HepG2 (cell line): ENCODE results near the gene STON1. TPM values are rescaled to one million over a fixed set of nuclear protein-coding genes. Genes with fewer than 3 reads are reported as not detected.
A peak's percentile ranks its signal among the peaks of the same experiment; 100 is the strongest.

ENCODE experiments used
- ATM ChIP-seq: fragments of 450-650 bp; IDR thresholded peaks from 2 replicates; pipeline ENCODE4 v1.7.1; 2017; ENCODE audit warnings: mild to moderate bottlenecking, borderline replicate concordance
- EED ChIP-seq: sonication (generic); formaldehyde crosslinking; IDR thresholded peaks from 2 replicates; pipeline ENCODE4 v1.5.0; 2020; ENCODE audit warnings: mild to moderate bottlenecking, missing genetic modification reagents
- HIVEP1 ChIP-seq: sonication (generic); formaldehyde crosslinking; IDR thresholded peaks from 2 replicates; pipeline ENCODE4 v1.4.0; 2020; ENCODE audit warnings: mild to moderate bottlenecking, missing genetic modification reagents
- ISL2 ChIP-seq: sonication (generic); formaldehyde crosslinking; IDR thresholded peaks from 2 replicates; pipeline ENCODE4 v1.5.0; 2020; ENCODE audit warnings: missing genetic modification reagents
- NFATC3 ChIP-seq: sonication (generic); formaldehyde crosslinking; IDR thresholded peaks from 2 replicates; pipeline ENCODE4 v1.5.1; 2020; ENCODE audit warnings: mild to moderate bottlenecking, missing genetic modification reagents
- NR2F2 ChIP-seq: IDR thresholded peaks from 2 replicates; pipeline ENCODE4 v1.6.1; 2012; ENCODE audit warnings: low read depth, inconsistent platforms, borderline replicate concordance
- TBX2 ChIP-seq: sonication (generic); formaldehyde crosslinking; IDR thresholded peaks from 2 replicates; pipeline ENCODE4 v1.5.0; 2020; ENCODE audit warnings: missing genetic modification reagents, mild to moderate bottlenecking, borderline replicate concordance
- XRCC5 ChIP-seq: fragments of 200-400 bp; formaldehyde crosslinking; optimal IDR thresholded peaks from 2 replicates; pipeline ENCODE3; 2017; ENCODE audit warnings: mild to moderate bottlenecking, low read length
- ZBTB14 ChIP-seq: sonication (generic); formaldehyde crosslinking; IDR thresholded peaks from 2 replicates; pipeline ENCODE4 v1.4.0; 2020; ENCODE audit warnings: missing genetic modification reagents
- ZBTB25 ChIP-seq: IDR thresholded peaks from 2 replicates; pipeline ENCODE4 v1.6.1; 2018; ENCODE audit warnings: missing genetic modification reagents
- ZFX ChIP-seq: sonication (generic); formaldehyde crosslinking; IDR thresholded peaks from 2 replicates; pipeline ENCODE4 v1.4.0; 2020; ENCODE audit warnings: mild to moderate bottlenecking, low read depth, missing genetic modification reagents, moderate library complexity
- ZFY ChIP-seq: sonication (generic); formaldehyde crosslinking; IDR thresholded peaks from 2 replicates; pipeline ENCODE4 v1.4.0; 2020; ENCODE audit warnings: missing genetic modification reagents
- ZKSCAN5 ChIP-seq: sonication (generic); formaldehyde crosslinking; IDR thresholded peaks from 2 replicates; pipeline ENCODE4 v1.5.1; 2020; ENCODE audit warnings: mild to moderate bottlenecking, missing genetic modification reagents
- ZMAT5 ChIP-seq: sonication (generic); formaldehyde crosslinking; IDR thresholded peaks from 2 replicates; pipeline ENCODE4 v1.5.0; 2020; ENCODE audit warnings: mild to moderate bottlenecking, low read depth, missing genetic modification reagents, borderline replicate concordance
- ZNF274 ChIP-seq: sonication (generic); formaldehyde crosslinking; IDR thresholded peaks from 2 replicates; pipeline ENCODE4 v1.5.1; 2020; ENCODE audit warnings: mild to moderate bottlenecking, missing genetic modification reagents
- ZNF354B ChIP-seq: sonication (generic); formaldehyde crosslinking; IDR thresholded peaks from 2 replicates; pipeline ENCODE4 v1.8.0; 2022; ENCODE audit warnings: mild to moderate bottlenecking, missing genetic modification reagents
- ZNF414 ChIP-seq: sonication (generic); formaldehyde crosslinking; IDR thresholded peaks from 2 replicates; pipeline ENCODE4 v1.5.0; 2020; ENCODE audit warnings: missing genetic modification reagents
- ZNF547 ChIP-seq: sonication (generic); formaldehyde crosslinking; IDR thresholded peaks from 2 replicates; pipeline ENCODE4 v1.5.1; 2020; ENCODE audit warnings: mild to moderate bottlenecking, missing genetic modification reagents
- ZNF672 ChIP-seq: sonication (generic); formaldehyde crosslinking; IDR thresholded peaks from 2 replicates; pipeline ENCODE4 v1.8.1; 2022; ENCODE audit warnings: missing genetic modification reagents
- ZNF737 ChIP-seq: sonication (generic); formaldehyde crosslinking; IDR thresholded peaks from 2 replicates; pipeline ENCODE4 v1.5.0; 2020; ENCODE audit warnings: missing genetic modification reagents, mild to moderate bottlenecking, borderline replicate concordance
- ZNF768 ChIP-seq: sonication (generic); formaldehyde crosslinking; IDR thresholded peaks from 2 replicates; pipeline ENCODE4 v1.4.0; 2020; ENCODE audit warnings: missing genetic modification reagents
- ZNF883 ChIP-seq: sonication (generic); formaldehyde crosslinking; IDR thresholded peaks from 2 replicates; pipeline ENCODE4 v1.5.1; 2020; ENCODE audit warnings: mild to moderate bottlenecking, missing genetic modification reagents; ENCODE audit errors: not compliant biosample characterization
- ZSCAN31 ChIP-seq: sonication (generic); formaldehyde crosslinking; IDR thresholded peaks from 2 replicates; pipeline ENCODE4 v1.5.0; 2020; ENCODE audit warnings: low read depth, mild to moderate bottlenecking, missing genetic modification reagents
- polyA plus RNA-seq, 8 experiments: library from polyadenylated mRNA; depleted of rRNA in 3 of 8; stranded (reverse) in 7 of 8; unstranded in 1 of 8; fragments of >200 nt; fragmentation: Illumina TruSeq in 4 of 8; extraction: Trizol in 4 of 8; gene quantifications; 2 replicates each; pipeline versions ENCODE4 v1.2.1 to v1.2.3, GENCODE V29; 2011 to 2016; ENCODE audit warnings: low read depth in 4 of 8, missing spikeins in 1 of 8, mixed read lengths in 1 of 8; ENCODE audit not compliant: insufficient read depth in 1 of 8
- total RNA-seq, 5 experiments: library from RNA; depleted of rRNA; stranded (reverse); fragments of >200 nt; fragmentation: Illumina TruSeq; extraction: Trizol; gene quantifications; 2 replicates each; pipeline ENCODE4 v1.2.3, GENCODE V29; 2016; ENCODE audit warnings: low read depth in 1 of 5

Gene STON1
- total and polyA plus RNA-seq, 2 of the 13 experiments (the other 11 are each of a cell fraction or from before 2014, with no cell fraction given): 0.09 to 0.28 TPM

GRCh38 chr2:48530033-48530811, at the start of gene STON1 (continued):
- TF ChIP-seq ISL2 (CRISPR knock-in tag) (no peak), ZBTB25 (CRISPR knock-in tag) (no peak), ZNF672 (CRISPR knock-in tag) (no peak), ZNF883 (CRISPR knock-in tag) (peak; percentile 53), ZKSCAN5 (CRISPR knock-in tag) (no peak), HIVEP1 (CRISPR knock-in tag) (no peak), ZFX (CRISPR knock-in tag) (0 out of 2 replicates have a peak, but pooled peaks have one; percentile 17), ZSCAN31 (no peak), ZBTB14 (CRISPR knock-in tag) (no peak), ZNF547 (CRISPR knock-in tag) (no peak), ATM (no peak), ZNF274 (CRISPR knock-in tag) (peak; percentile 78; the same call in 1 of the 2 replicates), ZNF414 (CRISPR knock-in tag) (no peak), ZNF737 (no peak), TBX2 (CRISPR knock-in tag) (peak; percentile 39; the same call in 1 of the 2 replicates), NFATC3 (no peak), NR2F2 (no peak), XRCC5 (no peak), EED (CRISPR knock-in tag) (peak; percentile 76; the same call in 1 of the 2 replicates), ZNF354B (CRISPR knock-in tag) (no peak), ZFY (CRISPR knock-in tag) (0 out of 2 replicates have a peak, but pooled peaks have one; percentile 22), ZNF768 (peak; percentile 50), ZMAT5 (CRISPR knock-in tag) (no peak)
